Fibroblast of the aortic adventitia (primary cell): ENCODE results near the gene KPNA6. TPM values are rescaled to one million over a fixed set of nuclear protein-coding genes. Genes with fewer than 3 reads are reported as not detected.

Experiments used
- DNase-seq: peaks from one replicate; pipeline ENCODE4 v3.0.0-alpha.2; 2010; ENCODE audit warnings: low read depth
- H3K4me3 ChIP-seq: 2 replicates; pipeline ENCODE4 v1.5.1; 2011; ENCODE audit warnings: low read depth, mild to moderate bottlenecking, control low read depth, low read length, moderate library complexity
- CTCF ChIP-seq: IDR thresholded peaks from 2 replicates; pipeline ENCODE4 v1.5.1; 2011; ENCODE audit warnings: mild to moderate bottlenecking, low read length, control low read depth, inconsistent platforms; ENCODE audit not compliant: insufficient read depth
- total RNA-seq: library from RNA; depleted of rRNA; stranded (reverse); fragments of >200 nt; gene quantifications from 2 replicates; pipeline ENCODE4 v1.2.3, GENCODE V29; 2012; ENCODE audit warnings: low replicate concordance

Gene KPNA6
- total RNA-seq, 1 donor = 56.2 TPM

GRCh38 chr1:32192220-32192948, 84.5 kb downstream of the KPNA6 start:
- no peak overlapping the region for H3K4me3 ChIP-seq
- no peak for TF ChIP-seq CTCF
- no peak for DNase-seq

- H3K4me3 ChIP-seq = no peak overlapping the region
- no peak for DNase-seq
- no peak for TF ChIP-seq CTCF
Measured at GRCh38 chr1:32194984-32195383, 87.1 kb downstream of the KPNA6 start.

GRCh38 chr1:32195531-32195930, 87.7 kb downstream of the KPNA6 start:
- DNase-seq = no peak
- H3K4me3 ChIP-seq = no peak overlapping the region
- no peak for TF ChIP-seq CTCF

GRCh38 chr1:32195972-32196823, 88.3 kb downstream of the KPNA6 start:
- no peak for TF ChIP-seq CTCF
- peak; percentile 47 for DNase-seq
- no peak overlapping the region for H3K4me3 ChIP-seq

- no peak for DNase-seq
- no peak overlapping the region for H3K4me3 ChIP-seq
- TF ChIP-seq CTCF = no peak
Measured at GRCh38 chr1:32197074-32197473, 89.2 kb downstream of the KPNA6 start.

- no peak overlapping the region for H3K4me3 ChIP-seq
- no peak for TF ChIP-seq CTCF
- DNase-seq = no peak
Measured at GRCh38 chr1:32197837-32198236, 90.0 kb downstream of the KPNA6 start.
